Adipocyte (in vitro differentiated cells): Measurements from ENCODE around the gene UBE2O.

Source experiments
- DNase-seq: peaks from one replicate; pipeline ENCODE4 v3.0.0-alpha.2; 2015; ENCODE audit warnings: low read depth
- H3K27me3 ChIP-seq: replicated peaks from 2 replicates; pipeline ENCODE4 v1.7.0; 2013; ENCODE audit warnings: mild to moderate bottlenecking, low read length, moderate library complexity; ENCODE audit not compliant: control insufficient read depth, insufficient read depth
- H3K36me3 ChIP-seq: 2 replicates; pipeline ENCODE4 v1.7.0; 2013; ENCODE audit warnings: low read length, mild to moderate bottlenecking, moderate library complexity; ENCODE audit not compliant: control insufficient read depth, insufficient read depth, severe bottlenecking
- H3K4me1 ChIP-seq: 2 replicates; pipeline ENCODE4 v1.7.0; 2013; ENCODE audit warnings: mild to moderate bottlenecking, low read length, moderate library complexity; ENCODE audit not compliant: control insufficient read depth, insufficient read depth
- H3K4me3 ChIP-seq: 2 replicates; pipeline ENCODE4 v1.7.0; 2013; ENCODE audit warnings: mild to moderate bottlenecking, low read length, moderate library complexity
- H3K9ac ChIP-seq: 2 replicates; pipeline ENCODE4 v1.7.0; 2013; ENCODE audit warnings: mild to moderate bottlenecking, low read length, moderate library complexity
- H3K9me3 ChIP-seq: 2 replicates; pipeline ENCODE4 v1.7.0; 2013; ENCODE audit warnings: mild to moderate bottlenecking, low read length, moderate library complexity; ENCODE audit not compliant: control insufficient read depth

UBE2O gene

GRCh38 chr17:76417499-76418143, 35.3 kb downstream of the UBE2O start:
- H3K36me3 ChIP-seq = no peaks in the 10 kb centered on the region
- no peaks in the 10 kb centered on the region for H3K27me3 ChIP-seq
- H3K9ac ChIP-seq = no peak overlapping the region
- H3K4me1 ChIP-seq = peaks cover 12% of the 10 kb centered on the region
- no peak for DNase-seq
- no peak overlapping the region for H3K4me3 ChIP-seq
- no peaks in the 10 kb centered on the region for H3K9me3 ChIP-seq

DNA sequence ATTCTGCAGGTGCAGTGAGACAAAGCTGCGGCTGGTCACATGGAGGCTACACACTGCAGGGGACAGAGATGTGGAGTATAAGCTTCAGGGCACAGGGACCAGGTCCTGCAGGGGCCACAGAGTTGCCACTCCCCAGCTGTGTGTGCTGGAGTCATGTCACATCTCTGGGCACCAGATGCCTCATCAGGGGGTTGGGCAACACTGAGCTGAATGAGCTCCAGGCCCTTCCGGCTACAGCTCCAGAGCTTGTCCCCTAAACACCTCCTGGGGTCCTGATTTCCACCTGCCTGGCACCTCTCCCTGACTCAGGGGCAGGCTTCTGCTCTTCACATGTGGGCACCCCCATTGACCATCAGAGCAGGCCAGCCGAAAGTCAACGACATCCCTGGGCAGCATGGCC, 36.1 kb downstream of the UBE2O start:
- Histone ChIP-seq H3K4me1 (peaks cover 12% of the 10 kb centered on the region), H3K9me3 (no peaks in the 10 kb centered on the region)
- DNase-seq = no peak

DNA sequence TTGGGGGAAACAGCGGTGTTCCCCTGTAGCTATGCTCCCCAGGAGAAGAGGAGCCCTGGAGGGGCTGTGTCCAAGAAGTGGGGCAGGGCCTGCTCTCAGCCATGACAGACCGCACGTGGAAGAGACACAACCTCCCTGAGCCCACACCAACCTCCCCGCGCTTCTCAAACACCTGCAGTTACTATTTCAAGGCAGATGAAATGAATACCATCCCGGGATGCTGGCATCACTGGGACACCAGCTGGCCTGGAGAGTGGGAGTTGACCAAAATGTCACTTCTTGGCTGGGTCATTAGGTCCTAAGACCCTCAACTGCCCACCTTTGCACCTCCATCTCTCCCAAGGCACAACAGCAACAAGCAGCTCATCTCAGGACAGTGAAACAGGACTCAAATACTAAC, 36.5 kb downstream of the UBE2O start:
- H3K27me3 ChIP-seq = no peaks in the 10 kb centered on the region
- peaks cover 12% of the 10 kb centered on the region for H3K4me1 ChIP-seq
- H3K9ac ChIP-seq = no peak overlapping the region
- no peaks in the 10 kb centered on the region for H3K36me3 ChIP-seq
- DNase-seq = no peak
- H3K9me3 ChIP-seq = no peaks in the 10 kb centered on the region
- no peak overlapping the region for H3K4me3 ChIP-seq

More for the DNA sequence above, 36.1 kb downstream of the UBE2O start:
- H3K9ac ChIP-seq = no peak overlapping the region
- no peak overlapping the region for H3K4me3 ChIP-seq
- H3K27me3 ChIP-seq = no peaks in the 10 kb centered on the region
- H3K36me3 ChIP-seq = no peaks in the 10 kb centered on the region

- Histone ChIP-seq H3K36me3 (no peaks in the 10 kb centered on the region), H3K4me1 (peaks cover 12% of the 10 kb centered on the region), H3K4me3 (no peak overlapping the region), H3K27me3 (no peaks in the 10 kb centered on the region), H3K9me3 (no peaks in the 10 kb centered on the region), H3K9ac (no peak overlapping the region)
- DNase-seq = no peak
Observed at GRCh38 chr17:76415786-76416185, 37.2 kb downstream of the UBE2O start.

DNA sequence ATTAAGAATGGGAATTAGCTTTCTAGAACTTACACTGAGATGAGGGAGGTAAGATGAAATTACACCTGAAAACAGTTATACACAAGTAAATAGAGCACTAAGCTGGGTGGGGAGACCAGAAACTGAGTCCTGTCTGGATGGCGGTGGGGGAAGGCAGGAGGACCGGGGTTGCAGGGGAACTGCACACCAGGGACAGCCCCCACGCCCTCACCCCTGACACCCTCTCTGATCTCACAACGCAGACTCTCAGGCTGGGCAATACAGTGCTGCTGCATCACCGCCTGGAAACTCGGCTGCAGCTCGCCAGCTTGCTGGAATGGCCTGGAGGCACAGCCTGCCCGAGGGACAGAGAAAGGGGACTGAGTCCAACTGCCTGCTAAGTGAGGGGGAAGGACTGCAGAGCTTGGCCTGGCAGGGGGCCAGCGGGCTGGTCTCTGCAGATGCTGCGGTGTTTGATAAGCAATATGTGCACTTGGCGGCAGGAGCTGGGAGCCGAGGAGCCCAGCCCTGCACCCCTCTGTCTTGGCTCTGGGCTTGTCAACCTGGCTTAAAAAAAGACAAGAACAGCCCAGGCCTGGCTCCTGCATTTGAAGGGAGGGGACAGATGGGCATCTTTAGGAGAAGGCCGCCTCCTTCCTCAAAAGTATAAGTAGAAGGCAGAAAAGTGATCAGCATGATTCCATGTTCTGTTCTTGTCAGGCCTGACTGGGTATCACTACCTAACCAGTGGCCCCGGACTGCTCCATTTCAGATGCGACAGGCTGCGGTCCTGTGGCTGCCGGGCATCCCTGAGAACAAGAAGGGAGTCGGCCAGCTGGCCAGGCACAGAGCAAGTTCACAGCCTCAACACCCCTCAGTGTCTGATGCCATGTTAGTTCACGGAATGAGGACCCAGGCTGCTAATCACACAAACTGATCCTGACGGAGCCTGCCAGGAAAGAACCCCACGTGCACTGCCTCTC, 38.3 kb downstream of the UBE2O start:
- Histone ChIP-seq H3K4me1 (peaks cover 12% of the 10 kb centered on the region), H3K36me3 (peaks cover 11% of the 10 kb centered on the region), H3K9ac (no peak overlapping the region), H3K27me3 (no peaks in the 10 kb centered on the region), H3K9me3 (no peaks in the 10 kb centered on the region), H3K4me3 (no peak overlapping the region)
- DNase-seq = peak; percentile 47

DNA sequence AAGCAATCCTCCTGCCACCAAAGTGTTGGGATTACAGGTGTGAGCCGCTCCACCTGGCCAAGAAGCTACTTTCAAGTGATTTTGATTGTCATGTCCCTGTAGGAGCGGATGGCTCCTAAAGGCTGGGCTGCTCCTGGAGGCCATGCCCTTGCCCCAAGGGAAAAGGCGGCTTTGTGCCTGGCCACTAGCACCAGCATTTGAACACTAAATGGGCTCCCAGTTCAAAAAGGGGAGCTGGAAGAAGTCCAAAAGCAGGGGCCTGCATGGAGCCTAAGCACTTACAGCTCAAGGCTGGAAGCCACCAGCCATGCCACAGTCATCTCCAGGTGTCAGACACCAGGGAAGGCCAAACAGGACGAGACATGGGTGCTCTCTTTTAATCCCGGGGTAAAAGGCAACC, 41.7 kb downstream of the UBE2O start:
- H3K4me1 ChIP-seq = peaks cover 12% of the 10 kb centered on the region
- no peaks in the 10 kb centered on the region for H3K9me3 ChIP-seq
- no peak overlapping the region for H3K4me3 ChIP-seq
- H3K9ac ChIP-seq = no peak overlapping the region
- no peaks in the 10 kb centered on the region for H3K27me3 ChIP-seq
- no peak for DNase-seq
- H3K36me3 ChIP-seq = peaks cover 11% of the 10 kb centered on the region

DNA sequence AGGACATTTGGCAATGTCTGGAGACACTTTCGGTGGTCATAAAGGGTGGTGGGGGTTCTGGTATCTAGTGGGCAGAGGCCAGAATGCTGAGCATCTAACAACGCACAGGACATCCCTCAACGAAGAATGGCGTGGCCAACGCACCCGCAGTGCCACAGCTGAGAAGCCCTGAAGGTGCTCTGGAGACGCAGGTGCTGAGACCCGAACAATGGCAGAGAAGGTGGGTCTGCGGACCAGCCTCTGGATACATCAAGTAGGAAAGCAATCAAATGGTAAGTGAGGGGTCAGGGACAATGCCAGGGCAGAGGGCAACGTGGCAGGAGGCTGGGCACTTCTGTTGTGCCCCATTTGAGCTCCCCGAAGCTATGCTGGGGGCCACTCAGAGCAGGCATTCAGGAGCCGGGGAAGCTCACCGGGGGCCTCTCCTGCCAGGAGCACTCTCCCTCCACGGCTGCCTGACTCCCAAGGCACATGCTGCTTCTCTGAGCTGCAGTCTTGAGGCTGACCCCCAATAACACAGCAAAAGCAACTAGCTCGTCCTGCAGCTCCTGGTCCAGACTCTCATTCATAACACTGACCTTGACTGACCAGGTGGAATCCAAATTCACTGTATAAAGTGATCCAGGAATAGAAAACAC, 42.5 kb downstream of the UBE2O start:
- no peak for DNase-seq
- Histone ChIP-seq H3K4me3 (no peak overlapping the region), H3K9me3 (no peaks in the 10 kb centered on the region), H3K36me3 (peaks cover 11% of the 10 kb centered on the region), H3K9ac (no peak overlapping the region), H3K27me3 (no peaks in the 10 kb centered on the region), H3K4me1 (peaks cover 13% of the 10 kb centered on the region)

DNA sequence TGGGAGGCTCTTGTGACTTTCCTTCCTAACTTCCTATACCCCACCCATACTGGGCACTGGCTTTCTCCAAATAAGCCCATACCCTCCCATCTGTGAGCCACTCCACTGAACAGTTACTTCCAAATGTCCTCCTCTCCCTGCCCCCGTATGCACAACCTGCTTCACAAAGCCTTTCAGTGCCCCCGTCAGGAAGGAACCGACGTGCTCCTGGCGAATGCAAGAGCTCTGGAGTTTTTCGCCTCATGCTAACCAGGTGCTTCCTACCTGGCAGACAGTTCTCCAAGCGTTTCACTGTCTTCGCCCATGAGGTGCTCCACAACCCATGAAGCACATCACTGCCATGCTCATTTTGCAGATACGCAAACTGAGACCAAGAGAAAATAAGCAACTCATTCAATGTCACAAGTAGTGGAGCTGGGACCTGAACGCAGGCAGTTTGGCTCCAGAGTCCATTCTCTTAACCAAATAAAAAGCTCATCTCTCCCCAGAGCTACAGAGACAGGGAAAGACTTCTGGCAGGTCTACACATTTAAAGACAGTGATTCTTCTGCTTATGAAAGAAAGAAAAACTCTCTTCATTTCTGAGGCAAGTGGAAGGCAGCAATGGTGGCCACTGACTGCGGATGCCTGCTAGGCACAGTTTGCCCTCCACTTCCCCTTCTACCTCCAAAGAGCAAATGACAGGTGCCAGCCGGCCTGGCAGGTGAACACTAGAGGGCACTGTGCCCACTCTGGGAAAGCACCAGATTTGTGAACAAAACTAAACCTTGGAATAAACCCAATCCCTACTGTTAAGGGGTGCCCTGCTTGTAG, 44.7 kb downstream of the UBE2O start:
- peak; percentile 69 for DNase-seq
- peaks cover 13% of the 10 kb centered on the region for H3K36me3 ChIP-seq

DNA sequence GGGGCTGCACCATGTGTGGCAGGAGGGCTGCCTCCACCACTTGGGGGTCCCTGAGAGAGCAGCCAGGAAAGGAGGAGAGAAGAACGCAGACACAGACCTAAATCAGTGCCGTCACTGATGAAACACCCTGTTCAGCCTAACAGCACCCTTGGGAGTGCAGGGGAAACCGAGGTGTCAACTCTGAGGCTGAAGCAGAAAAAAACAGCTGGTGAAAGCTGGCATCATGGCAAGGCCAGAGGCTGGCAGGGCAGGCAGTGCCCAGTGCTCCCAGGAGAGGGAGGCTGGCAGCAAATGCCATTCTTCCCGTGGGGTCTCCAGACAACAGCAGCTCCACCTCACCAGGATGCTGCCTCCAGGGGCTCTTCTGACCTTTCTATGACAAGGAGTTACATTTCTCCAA, 45.4 kb downstream of the UBE2O start:
- Histone ChIP-seq H3K4me3 (no peak overlapping the region), H3K9me3 (no peaks in the 10 kb centered on the region), H3K9ac (no peak overlapping the region), H3K27me3 (no peaks in the 10 kb centered on the region), H3K4me1 (peaks cover 10% of the 10 kb centered on the region), H3K36me3 (peaks cover 21% of the 10 kb centered on the region)
- no peak for DNase-seq

More for the DNA sequence above, 44.7 kb downstream of the UBE2O start:
- H3K4me1 ChIP-seq = peaks cover 10% of the 10 kb centered on the region
- H3K4me3 ChIP-seq = no peak overlapping the region
- H3K27me3 ChIP-seq = no peaks in the 10 kb centered on the region
- H3K9ac ChIP-seq = no peak overlapping the region
- H3K9me3 ChIP-seq = no peaks in the 10 kb centered on the region

DNA sequence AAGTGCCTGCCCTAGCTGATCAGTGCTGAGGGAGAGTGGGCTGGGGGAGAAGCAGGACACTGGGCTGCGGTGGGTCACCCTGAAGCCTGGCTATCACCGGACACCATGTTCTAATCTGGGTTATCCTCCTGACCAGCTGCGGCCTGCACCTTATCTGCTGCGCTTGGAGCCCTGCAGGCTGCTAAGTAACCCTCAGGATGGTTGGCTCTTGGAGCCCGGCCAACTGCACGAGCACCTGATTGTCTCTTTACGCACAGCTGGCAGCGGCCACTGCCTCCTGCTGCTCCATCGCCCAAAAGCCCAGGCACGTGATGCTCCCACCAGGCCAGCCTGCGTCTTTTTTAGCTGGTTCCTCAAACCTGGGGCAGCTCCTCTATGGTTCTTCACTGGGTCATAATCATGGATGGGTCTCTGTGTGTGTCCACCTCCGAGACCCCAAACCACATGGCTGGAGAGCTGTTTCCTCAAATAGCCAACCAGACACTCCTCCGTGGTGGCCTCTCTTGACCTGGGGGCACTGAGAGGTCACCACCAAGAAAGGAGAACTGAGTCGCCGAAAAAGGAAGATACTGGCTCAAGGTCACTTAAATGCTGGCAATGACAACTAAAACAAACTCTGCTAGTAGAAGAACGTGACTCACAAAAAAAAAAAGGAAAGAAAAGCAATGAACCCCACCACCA, 46.8 kb downstream of the UBE2O start:
- H3K4me1 ChIP-seq = peaks cover 10% of the 10 kb centered on the region
- peaks cover 31% of the 10 kb centered on the region for H3K36me3 ChIP-seq
- no peak overlapping the region for H3K9ac ChIP-seq
- DNase-seq = no peak
- no peaks in the 10 kb centered on the region for H3K27me3 ChIP-seq
- no peak overlapping the region for H3K4me3 ChIP-seq
- H3K9me3 ChIP-seq = no peaks in the 10 kb centered on the region
